K562 (cell line): ENCODE data around the gene CDCA7L. TPM values are rescaled to one million over a fixed set of nuclear protein-coding genes. Genes with fewer than 3 reads are reported as not detected.

Experiments
- ATAC-seq: fragments of 200-7000 bp; cut with Tn5 transposase; 3 replicates; pipeline ENCODE4 v1.9.1; 2020; ENCODE audit warnings: moderate library complexity
- BruUV-seq: library from RNA; stranded (reverse); fragments of 400-500 nt; replicated peaks from 2 replicates; lab custom pipeline; 2021; lab: Mats Ljungman, UMichigan
- CTCF ChIA-PET: fragments of 300-600 bp; formaldehyde crosslinking; extraction: SDS; loops from one replicate; lab custom pipeline; 2021; ENCODE audit warnings: low intra/inter-chr PET ratio; lab: Yijun Ruan, JAX
- POLR2A ChIA-PET: fragments of 300-600, 350-650 bp; sonication (Branson Sonifier 250); formaldehyde crosslinking; extraction: SDS; loops from one replicate; lab custom pipeline; 2021; ENCODE audit warnings: antibody characterized with exemption, inconsistent platforms; lab: Yijun Ruan, JAX
- DNase-seq, 4 experiments: peaks; one replicate each; pipeline versions ENCODE4 v3.0.0 to v3.0.0-alpha.2; 2011 to 2018; ENCODE audit warnings: low spot score in 3 of 4, mixed read lengths in 3 of 4; ENCODE audit errors: extremely low read depth in 1 of 4
- FAIRE-seq: peaks from 2 replicates; lab custom pipeline; 2011; peaks lifted over from hg19 to GRCh38; lab: Jason Lieb, UNC
- H2AFZ ChIP-seq: 2 replicates; pipeline ENCODE4 v1.6.0; 2011; ENCODE audit warnings: low read depth, low read length, control low read depth, inconsistent platforms
- H3K27ac ChIP-seq: fragments of 200-600 bp; 3 replicates; pipeline ENCODE4 v1.8.0; 2011; ENCODE audit warnings: low read depth, mild to moderate bottlenecking, control low read depth, inconsistent platforms, low read length, moderate library complexity, mixed read lengths; ENCODE audit errors: extremely low read depth
- H3K27me3 ChIP-seq, 2 experiments: fragments of 300-600 bp in 1 of 2; 2 replicates in 1 of 2; 3 replicates in 1 of 2; pipeline versions ENCODE4 v1.6.0 to v1.8.0; 2011; ENCODE audit warnings: inconsistent platforms in 2 of 2, low read length in 2 of 2, mild to moderate bottlenecking in 1 of 2, mixed read lengths in 1 of 2, moderate library complexity in 1 of 2; ENCODE audit not compliant: control insufficient read depth in 2 of 2, insufficient read depth in 2 of 2
- H3K36me3 ChIP-seq: fragments of 300-600 bp; 3 replicates; pipeline ENCODE4 v1.8.0; 2011; ENCODE audit warnings: mild to moderate bottlenecking, low read length, inconsistent platforms; ENCODE audit not compliant: control insufficient read depth, insufficient read depth
- H3K4me1 ChIP-seq, 2 experiments: fragments of 200-600 bp in 1 of 2; replicated peaks in 1 of 2; 2 replicates in 1 of 2; 3 replicates in 1 of 2; pipeline versions ENCODE4 v1.5.1 to v1.8.0; 2011; ENCODE audit warnings: inconsistent platforms in 2 of 2, low read length in 2 of 2, mild to moderate bottlenecking in 1 of 2, mixed read lengths in 1 of 2, moderate library complexity in 1 of 2; ENCODE audit not compliant: control insufficient read depth in 2 of 2, insufficient read depth in 2 of 2
- H3K4me2 ChIP-seq: 2 replicates; pipeline ENCODE4 v1.6.1; 2011; ENCODE audit warnings: low read length, control low read depth, inconsistent platforms, mixed read lengths; ENCODE audit not compliant: insufficient read depth
- H3K4me3 ChIP-seq: fragments of 200-600 bp; sonication (generic), shearing (Covaris generic); 2 replicates; pipeline ENCODE4 v1.5.1; 2016; ENCODE audit warnings: control low read depth, inconsistent platforms
- H3K79me2 ChIP-seq: fragments of 200-600 bp; 3 replicates; pipeline ENCODE4 v1.8.0; 2011; ENCODE audit warnings: low read length, inconsistent platforms; ENCODE audit not compliant: control insufficient read depth, insufficient read depth
- H3K9ac ChIP-seq, 2 experiments: 2 replicates each; pipeline versions ENCODE4 v1.6.0 to v1.6.1; 2011; ENCODE audit warnings: low read depth in 2 of 2, low read length in 2 of 2, control low read depth in 1 of 2, inconsistent platforms in 1 of 2, mild to moderate bottlenecking in 1 of 2, mixed read lengths in 1 of 2; ENCODE audit not compliant: insufficient read depth in 1 of 2
- H3K9me1 ChIP-seq: one replicate; pipeline ENCODE4 v1.6.0; 2011; ENCODE audit warnings: inconsistent platforms, mild to moderate bottlenecking, low read length, moderate library complexity; ENCODE audit not compliant: control insufficient read depth, insufficient read depth
- H3K9me3 ChIP-seq: replicated peaks from 2 replicates; pipeline ENCODE4 v1.5.1; 2011; ENCODE audit warnings: low read depth, low read length, inconsistent platforms; ENCODE audit not compliant: control insufficient read depth, insufficient read depth
- H4K20me1 ChIP-seq: replicated peaks from 2 replicates; pipeline ENCODE4 v1.6.1; 2011; ENCODE audit warnings: low read length, inconsistent platforms, mixed read lengths; ENCODE audit not compliant: control insufficient read depth, insufficient read depth
- ASH1L ChIP-seq: fragments of 450-650 bp; IDR thresholded peaks from 2 replicates; pipeline ENCODE4 v1.6.1; 2018; ENCODE audit warnings: borderline replicate concordance, mild to moderate bottlenecking, low read depth; ENCODE audit not compliant: partially characterized antibody
- ATF6 ChIP-seq: sonication (generic); formaldehyde crosslinking; IDR thresholded peaks from 2 replicates; pipeline ENCODE4 v1.4.0; 2020; ENCODE audit warnings: mild to moderate bottlenecking, missing genetic modification reagents
- E2F4 ChIP-seq: sonication (generic); formaldehyde crosslinking; IDR thresholded peaks from 2 replicates; pipeline ENCODE4 v1.8.0; 2022; ENCODE audit warnings: mild to moderate bottlenecking, low read depth, missing genetic modification reagents
- GTF2B ChIP-seq: IDR thresholded peaks from 2 replicates; pipeline ENCODE4 v1.6.1; 2011; ENCODE audit not compliant: insufficient read length; ENCODE audit errors: extremely low read depth
- JUND ChIP-seq, 2 experiments: IDR thresholded peaks; 2 replicates in 1 of 2; 3 replicates in 1 of 2; pipeline ENCODE4 v1.6.1; 2011; ENCODE audit warnings: borderline replicate concordance in 2 of 2, low read depth in 2 of 2, low read length in 2 of 2, improper control_type of control experiment in 1 of 2, missing biosample characterization in 1 of 2, missing genetic modification characterization in 1 of 2, missing genetic modification reagents in 1 of 2
- NCOA4 ChIP-seq: fragments of 450-650 bp; IDR thresholded peaks from 2 replicates; pipeline ENCODE4 v1.6.1; 2018; ENCODE audit warnings: mild to moderate bottlenecking; ENCODE audit not compliant: partially characterized antibody
- POLR2AphosphoS5 ChIP-seq: IDR thresholded peaks from 2 replicates; pipeline ENCODE4 v1.6.1; 2011; ENCODE audit warnings: mild to moderate bottlenecking, low read depth, low read length, moderate library complexity; ENCODE audit not compliant: control insufficient read depth, insufficient read depth
- RFX1 ChIP-seq: fragments of 450-650 bp; IDR thresholded peaks from 2 replicates; pipeline ENCODE4 v1.6.1; 2016; ENCODE audit warnings: mild to moderate bottlenecking, moderate library complexity
- TAF9B ChIP-seq: fragments of 450-650 bp; IDR thresholded peaks from 2 replicates; pipeline ENCODE4 v1.6.1; 2018; ENCODE audit warnings: mild to moderate bottlenecking; ENCODE audit not compliant: partially characterized antibody
- YBX1 ChIP-seq: fragments of 450-650 bp; IDR thresholded peaks from 2 replicates; pipeline ENCODE4 v1.7.1; 2016; ENCODE audit warnings: mild to moderate bottlenecking
- ZC3H11A ChIP-seq: IDR thresholded peaks from 2 replicates; pipeline ENCODE4 v1.6.1; 2012; ENCODE audit warnings: low read depth, low read length, improper control_type of control experiment
- ZKSCAN3 ChIP-seq: fragments of 250-450 bp; sonication (Bioruptor Pico); IDR thresholded peaks from 2 replicates; pipeline ENCODE4 v1.4.0; 2020
- ZNF263 ChIP-seq: sonication (generic); formaldehyde crosslinking; IDR thresholded peaks from 2 replicates; pipeline ENCODE4 v1.8.0; 2022; ENCODE audit warnings: mild to moderate bottlenecking, missing genetic modification reagents, borderline replicate concordance
- ZNF384 ChIP-seq: IDR thresholded peaks from 2 replicates; pipeline ENCODE4 v1.6.1; 2012; ENCODE audit warnings: low read depth, low read length, improper control_type of control experiment
- ZNF740 ChIP-seq, 3 experiments: fragments of 200-800 bp in 1 of 3; sonication (Bioruptor generic) in 1 of 3; sonication (generic) in 1 of 3; formaldehyde crosslinking in 1 of 3; IDR thresholded peaks; 2 replicates each; pipeline versions ENCODE4 v1.6.1 to v1.8.0; 2016 to 2022; ENCODE audit warnings: mild to moderate bottlenecking in 2 of 3, missing compliant biosample characterization in 2 of 3, missing genetic modification characterization in 2 of 3, missing genetic modification reagents in 1 of 3
- ZNF75A ChIP-seq: fragments of 450-650 bp; formaldehyde crosslinking; IDR thresholded peaks from 2 replicates; pipeline ENCODE4 v1.4.0; 2020; ENCODE audit warnings: mild to moderate bottlenecking
- WGBS: fragments of 100-300 bp; shearing (Covaris generic); methylation state at CpG from one replicate; pipeline ENCODE4 v1.1.6; 2016; ENCODE audit warnings: low coverage, mixed read lengths; ENCODE audit not compliant: insufficient coverage; ENCODE audit errors: missing lambda C conversion rate; 5-methylcytosine and 5-hydroxymethylcytosine counted together
- in situ Hi-C: fragments of 300-500 bp; cut with MboI; formaldehyde crosslinking; loops from 4 replicates; pipeline ENCODE4 v1.15.0; 2018; ENCODE audit warnings: inconsistent platforms, mixed read lengths
- intact Hi-C: fragments of 100-400 bp; cut with micrococcal nuclease; formaldehyde crosslinking; loops from 2 replicates; pipeline ENCODE4 v1.14.2; 2022
- polyA plus RNA-seq, 8 experiments: library from polyadenylated mRNA; depleted of rRNA in 4 of 8; stranded (reverse) in 5 of 8; unstranded in 3 of 8; fragments of >200 nt; fragmentation: Nextera tagmentation in 2 of 8; fragmentation: Illumina TruSeq in 1 of 8; extraction: Ambion mirVana in 2 of 8; extraction: Trizol in 1 of 8; gene quantifications; 2 replicates each; pipeline versions ENCODE4 v1.2.1 to v1.2.3, GENCODE V29; 2011 to 2014; ENCODE audit warnings: inconsistent platforms in 1 of 8, missing spikeins in 1 of 8
- total RNA-seq, 7 experiments: library from RNA; depleted of rRNA in 6 of 7; stranded (reverse); fragments of >200 nt in 6 of 7; fragmentation: Illumina TruSeq in 2 of 7; extraction: Trizol in 2 of 7; gene quantifications; 2 replicates each; pipeline versions ENCODE4 v1.2.1 to v1.2.3, GENCODE V29; 2011 to 2021; ENCODE audit warnings: low replicate concordance in 1 of 7

The CDCA7L gene
- total and polyA plus RNA-seq, 9 of the 15 experiments (the other 6 are each of a cell fraction or from before 2014, with no cell fraction given), result 1.9 to 32.4 (median 3.1) TPM

GRCh38 chr7:21948887-21949540 lies 3.3 kb upstream of the CDCA7L start:
- DNase-seq (peak in 1 of 4 experiments; percentile 36), ATAC-seq (peak; percentile 43), FAIRE-seq (peak; percentile 15)
- in situ Hi-C loops, result no loop called here
- CTCF ChIA-PET, result no interaction called here
- 0% methylated on average over 8 of the region's 8 CpGs for WGBS
- no peaks in the 10 kb centered on the region for H3K9me1 ChIP-seq
- H3K9me3 ChIP-seq, result no peaks in the 10 kb centered on the region
- H2AFZ ChIP-seq, result no peak overlapping the region
- no peaks in the 10 kb centered on the region for H4K20me1 ChIP-seq
- H3K4me3 ChIP-seq, result no peak overlapping the region
- no TSS peak for BruUV-seq
- intact Hi-C loops, result no loop called here
- H3K36me3 ChIP-seq, result no peaks in the 10 kb centered on the region
- H3K27me3 ChIP-seq, result peaks cover 6 to 17% of the 10 kb centered on the region in 2 experiments
- peak overlapping the region; percentile 32; the same call in 1 of the 2 replicates for H3K4me2 ChIP-seq
- no peak overlapping the region for H3K9ac ChIP-seq
- POLR2A ChIA-PET, result interaction anchor here (0.6 to 1.3 kb wide), 4 partner anchors 14 to 1168 kb away, joined by 3 to 4 read pairs (median 4); no protein-coding TSS in a partner anchor
- no peaks in the 10 kb centered on the region for H3K79me2 ChIP-seq
- no peak overlapping the region for H3K27ac ChIP-seq
- peaks cover 6 to 16% of the 10 kb centered on the region in 2 experiments; a peak in 4 of 5 replicates for H3K4me1 ChIP-seq
- TF ChIP-seq POLR2AphosphoS5 (no peak), NCOA4 (no peak), ATF6 (CRISPR knock-in tag) (no peak), YBX1 (no peak), TAF9B (no peak), GTF2B (no peak), JUND (IDR thresholded peaks at IDR 0.05; ENCODE audit: borderline replicate concordance, low read depth, low read length) (no peak), JUND (tag; IDR thresholded peaks at IDR 0.05; ENCODE audit: borderline replicate concordance, low read depth, low read length) (no peak), ZNF263 (CRISPR knock-in tag) (no peak), ZKSCAN3 (CRISPR knock-in tag) (no peak), ASH1L (no peak), ZNF740 (CRISPR knock-in tag; IDR thresholded peaks at IDR 0.05) (no peak), ZNF740 (tag; IDR thresholded peaks at IDR 0.05) (no peak), ZC3H11A (no peak), ZNF384 (peak; percentile 68), RFX1 (peak; percentile 45; the same call in 1 of the 2 replicates), ZNF75A (no peak), E2F4 (CRISPR knock-in tag) (no peak)
